Fibroblast of mammary gland (primary cell): Measurements from ENCODE around the gene CCL4L2.
"Not testable (repeated sequence)": the region's sequence is repeated elsewhere in the genome, so short reads cannot be mapped to it uniquely, and the experiment has no call there.

ENCODE experiments used
- DNase-seq: peaks from one replicate; pipeline ENCODE4 v3.0.0-alpha.2; 2010; ENCODE audit warnings: low read depth
- H3K4me3 ChIP-seq: 2 replicates; pipeline ENCODE4 v1.5.1; 2011; ENCODE audit warnings: low read depth, mild to moderate bottlenecking, low read length, moderate library complexity; ENCODE audit not compliant: control insufficient read depth
- CTCF ChIP-seq: conservative IDR thresholded peaks from 2 replicates; pipeline ENCODE4 v1.5.1; 2011; ENCODE audit warnings: low read depth, low read length, inconsistent platforms; ENCODE audit not compliant: control insufficient read depth, insufficient read depth

Gene CCL4L2

GRCh38 chr17:36210439-36211211 is at the start of gene CCL4L2:
CCL4L2 (plus strand) TSS chr17:36211063.
- H3K4me3 ChIP-seq, DNase-seq: not testable (repeated sequence)

GRCh38 chr17:36168836-36169235 is 42.0 kb upstream of the CCL4L2 start:
- H3K4me3 ChIP-seq, DNase-seq: not testable (repeated sequence)

- H3K4me3 ChIP-seq, DNase-seq: not testable (repeated sequence)
These were observed 34.3 kb upstream of the CCL4L2 start, which contains the start of gene TBC1D3B for GRCh38 chr17:36176536-36176935. TBC1D3B (minus strand) TSS chr17:36176636; CDS start chr17:36175050, 1,586 bp downstream.

GRCh38 chr17:36181446-36182175 is 29.3 kb upstream of the CCL4L2 start:
- DNase-seq, H3K4me3 ChIP-seq: not testable (repeated sequence)

- TF ChIP-seq CTCF = no peak
- peak overlapping the region; percentile 59 for H3K4me3 ChIP-seq
- peak; percentile 18 for DNase-seq
These were observed 28.5 kb upstream of the CCL4L2 start for GRCh38 chr17:36182176-36183000.

- peak overlapping the region; percentile 59 for H3K4me3 ChIP-seq
- DNase-seq = peak; percentile 72
- TF ChIP-seq CTCF = no peak
These were observed 27.6 kb upstream of the CCL4L2 start for GRCh38 chr17:36183001-36183971.

GRCh38 chr17:36184023-36184765 is 26.7 kb upstream of the CCL4L2 start:
- DNase-seq = no peak
- TF ChIP-seq CTCF = no peak
- H3K4me3 ChIP-seq = peak overlapping the region; percentile 59

- no peak overlapping the region for H3K4me3 ChIP-seq
- TF ChIP-seq CTCF = no peak
- DNase-seq = no peak
These were observed 25.4 kb upstream of the CCL4L2 start for GRCh38 chr17:36185416-36185815.

- not testable (repeated sequence) for DNase-seq, H3K4me3 ChIP-seq
These were observed 23.8 kb upstream of the CCL4L2 start for GRCh38 chr17:36186810-36187763.
